Tibial nerve (tissue), 3 donors: ENCODE measurements around the gene UPF3A.

Source experiments
- POLR2A ChIP-seq, 2 donors: fragments of 450-650 bp; IDR thresholded peaks; one replicate each; pipeline ENCODE4 v1.6.1; 2017; ENCODE audit warnings: antibody characterized with exemption in 2 of 2, mild to moderate bottlenecking in 2 of 2, moderate library complexity in 2 of 2
- TF ChIP-seq, protein P1 (sequence below), 5 experiments: fragments of 200-600 bp in 3 of 5; fragments of 450-650 bp in 2 of 5; sonication (generic) in 3 of 5; IDR thresholded peaks; one replicate each; pipeline ENCODE4 v1.5.1; 2016 to 2019; ENCODE audit warnings: antibody characterized with exemption in 5 of 5, mild to moderate bottlenecking in 3 of 5, moderate library complexity in 2 of 5

DNA sequence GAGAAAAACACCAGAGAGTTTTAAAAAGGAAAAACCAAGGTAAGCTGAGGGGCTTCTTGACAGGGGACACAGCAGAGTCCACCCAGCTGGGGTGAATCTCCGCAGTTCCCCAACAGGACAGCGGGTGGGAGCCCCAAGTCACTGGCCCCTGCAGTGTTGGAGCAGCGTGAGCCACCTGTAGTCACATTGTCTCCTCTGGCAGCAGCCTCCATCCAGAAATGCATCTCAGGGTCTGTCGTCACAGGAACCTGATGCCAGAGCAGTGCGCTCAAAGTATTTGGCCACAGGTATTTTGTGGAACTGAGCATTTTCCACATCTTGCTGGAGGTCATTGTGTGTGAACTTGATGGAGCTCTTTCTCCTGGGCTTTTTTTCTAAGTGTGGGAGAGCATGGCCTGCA is 57.6 kb downstream of the UPF3A start:
- no peak for TF ChIP-seq POLR2A (IDR thresholded peaks at IDR 0.05)
- TF ChIP-seq, protein P1, sequence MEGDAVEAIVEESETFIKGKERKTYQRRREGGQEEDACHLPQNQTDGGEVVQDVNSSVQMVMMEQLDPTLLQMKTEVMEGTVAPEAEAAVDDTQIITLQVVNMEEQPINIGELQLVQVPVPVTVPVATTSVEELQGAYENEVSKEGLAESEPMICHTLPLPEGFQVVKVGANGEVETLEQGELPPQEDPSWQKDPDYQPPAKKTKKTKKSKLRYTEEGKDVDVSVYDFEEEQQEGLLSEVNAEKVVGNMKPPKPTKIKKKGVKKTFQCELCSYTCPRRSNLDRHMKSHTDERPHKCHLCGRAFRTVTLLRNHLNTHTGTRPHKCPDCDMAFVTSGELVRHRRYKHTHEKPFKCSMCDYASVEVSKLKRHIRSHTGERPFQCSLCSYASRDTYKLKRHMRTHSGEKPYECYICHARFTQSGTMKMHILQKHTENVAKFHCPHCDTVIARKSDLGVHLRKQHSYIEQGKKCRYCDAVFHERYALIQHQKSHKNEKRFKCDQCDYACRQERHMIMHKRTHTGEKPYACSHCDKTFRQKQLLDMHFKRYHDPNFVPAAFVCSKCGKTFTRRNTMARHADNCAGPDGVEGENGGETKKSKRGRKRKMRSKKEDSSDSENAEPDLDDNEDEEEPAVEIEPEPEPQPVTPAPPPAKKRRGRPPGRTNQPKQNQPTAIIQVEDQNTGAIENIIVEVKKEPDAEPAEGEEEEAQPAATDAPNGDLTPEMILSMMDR (IDR thresholded peaks at IDR 0.05): no peak
